Vagina (tissue), 2 donors: ENCODE measurements around the gene MMP24. TPM values are rescaled to one million over a fixed set of nuclear protein-coding genes. Genes with fewer than 3 reads are reported as not detected.

Source experiments
- DNase-seq, 2 donors: peaks; one replicate each; pipeline ENCODE4 v3.0.0-alpha.2; 2017; ENCODE audit errors: extremely low spot score in 2 of 2
- H3K27ac ChIP-seq: fragments of 200-600 bp; sonication (generic); one replicate; pipeline ENCODE4 v1.5.1; 2019
- H3K27me3 ChIP-seq: fragments of 200-600 bp; sonication (generic); one replicate; pipeline ENCODE4 v1.5.1; 2019
- H3K36me3 ChIP-seq, 2 donors: fragments of 200-600 bp; sonication (generic); one replicate each; pipeline ENCODE4 v1.5.1; 2017 to 2019
- H3K4me1 ChIP-seq: fragments of 200-600 bp; sonication (generic); one replicate; pipeline ENCODE4 v1.5.1; 2019
- H3K4me3 ChIP-seq, 2 donors: fragments of 200-600 bp; sonication (generic); 1 replicate in 1 of 2; 2 replicates in 1 of 2; pipeline ENCODE4 v1.5.1; 2016 to 2019
- H3K9me3 ChIP-seq: fragments of 200-600 bp; sonication (generic); one replicate; pipeline ENCODE4 v1.5.1; 2019
- CTCF ChIP-seq, 3 experiments: fragments of 450-650 bp in 2 of 3; fragments of 200-600 bp in 1 of 3; sonication (generic) in 1 of 3; IDR thresholded peaks; one replicate each; pipeline ENCODE4 v1.5.1; 2017 to 2019; ENCODE audit warnings: antibody characterized with exemption in 3 of 3, mild to moderate bottlenecking in 2 of 3, moderate library complexity in 2 of 3
- POLR2A ChIP-seq, 2 donors: fragments of 450-650 bp; IDR thresholded peaks; one replicate each; pipeline ENCODE4 v1.6.1; 2017; ENCODE audit warnings: antibody characterized with exemption in 2 of 2, mild to moderate bottlenecking in 2 of 2, moderate library complexity in 2 of 2
- POLR2AphosphoS5 ChIP-seq, 2 donors: sonication (generic); formaldehyde crosslinking; IDR thresholded peaks; one replicate each; pipeline ENCODE4 v1.9.0; 2017; ENCODE audit warnings: antibody characterized with exemption in 2 of 2, mild to moderate bottlenecking in 2 of 2, low read depth in 1 of 2; ENCODE audit not compliant: insufficient read depth in 1 of 2
- intact Hi-C: fragments of 100-400 bp; cut with DNase I; formaldehyde crosslinking; loops from one replicate; pipeline ENCODE4 v1.15.1; 2023
- total RNA-seq: library from RNA; depleted of rRNA; stranded (reverse); fragments of >200 nt; gene quantifications from one replicate; pipeline ENCODE4 v1.2.3, GENCODE V29; 2016

Gene MMP24
- total RNA-seq, 1 donor from 2014 or later = 0.98 TPM

DNA sequence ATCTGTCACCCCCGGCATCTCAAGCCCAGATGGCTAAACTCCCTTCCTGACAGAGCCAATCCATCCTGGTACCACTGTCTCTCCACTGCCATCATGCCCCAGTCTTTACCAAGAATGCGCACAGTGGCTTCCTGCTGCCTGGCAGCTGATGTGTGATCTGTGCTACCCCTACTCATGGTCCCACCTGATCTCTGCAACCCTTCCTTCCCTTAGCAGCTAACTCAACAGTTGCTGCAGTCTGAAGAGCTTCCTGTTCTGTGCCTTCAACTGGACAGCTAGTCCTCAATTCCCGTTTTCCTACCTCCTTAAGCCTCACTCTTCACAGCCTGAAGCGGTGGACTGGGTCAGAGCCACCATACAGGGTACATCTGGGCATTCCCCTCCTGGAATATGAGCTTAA, 73.3 kb downstream of the MMP24 start:
- Histone ChIP-seq H3K27ac (no peak overlapping the region), H3K27me3 (no peaks in the 10 kb centered on the region), H3K4me1 (peaks cover 13% of the 10 kb centered on the region), H3K36me3 (no peaks in the 10 kb centered on the region), H3K9me3 (no peaks in the 10 kb centered on the region), H3K4me3 (no peak overlapping the region)
- TF ChIP-seq POLR2AphosphoS5 (IDR thresholded peaks at IDR 0.05; ENCODE audit: insufficient read depth in 1 of 2, low read depth in 1 of 2) (no peak), POLR2A (IDR thresholded peaks at IDR 0.05) (no peak), CTCF (IDR thresholded peaks at IDR 0.05) (no peak)
- intact Hi-C loops = no loop called here
- no peak for DNase-seq

- Histone ChIP-seq H3K4me3 (no peak overlapping the region), H3K27ac (no peak overlapping the region), H3K36me3 (no peaks in the 10 kb centered on the region), H3K4me1 (peaks cover 20% of the 10 kb centered on the region), H3K27me3 (no peaks in the 10 kb centered on the region), H3K9me3 (no peaks in the 10 kb centered on the region)
- intact Hi-C loops = no loop called here
- DNase-seq = no peak
- TF ChIP-seq POLR2A (IDR thresholded peaks at IDR 0.05) (no peak), POLR2AphosphoS5 (IDR thresholded peaks at IDR 0.05; ENCODE audit: insufficient read depth in 1 of 2, low read depth in 1 of 2) (no peak), CTCF (IDR thresholded peaks at IDR 0.05) (no peak)
These were observed 74.2 kb downstream of the MMP24 start for GRCh38 chr20:35300469-35301262.

GRCh38 chr20:35301426-35301825, 74.9 kb downstream of the MMP24 start:
- no peak for DNase-seq
- Histone ChIP-seq H3K4me1 (peaks cover 28% of the 10 kb centered on the region), H3K36me3 (no peaks in the 10 kb centered on the region), H3K9me3 (no peaks in the 10 kb centered on the region), H3K4me3 (no peak overlapping the region), H3K27me3 (no peaks in the 10 kb centered on the region), H3K27ac (no peak overlapping the region)
- no peak for TF ChIP-seq POLR2AphosphoS5 (IDR thresholded peaks at IDR 0.05; ENCODE audit: insufficient read depth in 1 of 2, low read depth in 1 of 2)
- TF ChIP-seq POLR2A (IDR thresholded peaks at IDR 0.05) = no peak
- no peak for TF ChIP-seq CTCF (IDR thresholded peaks at IDR 0.05)
- intact Hi-C loops = no loop called here

- DNase-seq = no peak
- Histone ChIP-seq H3K9me3 (no peaks in the 10 kb centered on the region), H3K4me3 (no peak overlapping the region), H3K4me1 (peaks cover 41% of the 10 kb centered on the region), H3K36me3 (no peaks in the 10 kb centered on the region), H3K27me3 (no peaks in the 10 kb centered on the region), H3K27ac (no peak overlapping the region)
- TF ChIP-seq POLR2AphosphoS5 (IDR thresholded peaks at IDR 0.05; ENCODE audit: insufficient read depth in 1 of 2, low read depth in 1 of 2) (no peak), POLR2A (IDR thresholded peaks at IDR 0.05) (no peak), CTCF (IDR thresholded peaks at IDR 0.05) (no peak)
- intact Hi-C loops = no loop called here
These were observed 76.2 kb downstream of the MMP24 start for GRCh38 chr20:35302421-35303335.
